NCI-H1105 (cell line): ENCODE data around the gene FAM117B.
"Not testable (repeated sequence)": the region's sequence is repeated elsewhere in the genome, so short reads cannot be mapped to it uniquely, and the experiment has no call there.

Experiments used
- DNase-seq: peaks from one replicate; lab custom pipeline; 2025; lab: John Stamatoyannopoulos, UW

Gene FAM117B

GRCh38 chr2:202760848-202761247 is 126.1 kb downstream of the FAM117B start:
- no peak for DNase-seq

GRCh38 chr2:202762556-202762955 is 127.8 kb downstream of the FAM117B start:
- DNase-seq: no peak

- no peak for DNase-seq
Observed at GRCh38 chr2:202763916-202764315, 129.1 kb downstream of the FAM117B start.

GRCh38 chr2:202764991-202765390 is 130.2 kb downstream of the FAM117B start:
- DNase-seq: no peak

GRCh38 chr2:202765436-202765835 is 130.7 kb downstream of the FAM117B start:
- no peak for DNase-seq

GRCh38 chr2:202768273-202768672 is 133.5 kb downstream of the FAM117B start:
- no peak for DNase-seq

GRCh38 chr2:202769201-202769600 is 134.4 kb downstream of the FAM117B start:
- DNase-seq: no peak

- DNase-seq: no peak
Observed at GRCh38 chr2:202771336-202771735, 136.6 kb downstream of the FAM117B start.

GRCh38 chr2:202771741-202772460 is 137.1 kb downstream of the FAM117B start:
- DNase-seq: no peak

- no peak for DNase-seq
Observed at GRCh38 chr2:202773301-202773973, 138.7 kb downstream of the FAM117B start.

GRCh38 chr2:202774104-202774503 is 139.3 kb downstream of the FAM117B start:
- no peak for DNase-seq

GRCh38 chr2:202778217-202778616 is 143.4 kb downstream of the FAM117B start:
- DNase-seq: no peak

GRCh38 chr2:202780514-202781021 is 145.8 kb downstream of the FAM117B start:
- DNase-seq: no peak

- DNase-seq: no peak
Observed at GRCh38 chr2:202782940-202783558, 148.3 kb downstream of the FAM117B start.

GRCh38 chr2:202786842-202787241 is 152.1 kb downstream of the FAM117B start:
- DNase-seq: no peak

GRCh38 chr2:202790676-202791075 is 155.9 kb downstream of the FAM117B start:
- DNase-seq: no peak

GRCh38 chr2:202797944-202798343 is 163.2 kb downstream of the FAM117B start:
- DNase-seq: no peak

- not testable (repeated sequence) for DNase-seq
Observed at GRCh38 chr2:202805911-202806310, 171.1 kb downstream of the FAM117B start.

GRCh38 chr2:202807431-202808138 is 172.8 kb downstream of the FAM117B start:
- not testable (repeated sequence) for DNase-seq

GRCh38 chr2:202808754-202809153 is 174.0 kb downstream of the FAM117B start:
- no peak for DNase-seq

- DNase-seq: no peak
Observed at GRCh38 chr2:202813387-202813786, 178.6 kb downstream of the FAM117B start.

GRCh38 chr2:202814226-202814625 is 179.5 kb downstream of the FAM117B start:
- DNase-seq: no peak
